Fibroblast of skin of right quadriceps (primary cell): Measurements from ENCODE around the gene EMC7.
"Not testable (repeated sequence)": the region's sequence is repeated elsewhere in the genome, so short reads cannot be mapped to it uniquely, and the experiment has no call there.

Experiments
- DNase-seq: peaks from one replicate; pipeline ENCODE4 v3.0.0-alpha.2; 2013

EMC7 gene

DNA sequence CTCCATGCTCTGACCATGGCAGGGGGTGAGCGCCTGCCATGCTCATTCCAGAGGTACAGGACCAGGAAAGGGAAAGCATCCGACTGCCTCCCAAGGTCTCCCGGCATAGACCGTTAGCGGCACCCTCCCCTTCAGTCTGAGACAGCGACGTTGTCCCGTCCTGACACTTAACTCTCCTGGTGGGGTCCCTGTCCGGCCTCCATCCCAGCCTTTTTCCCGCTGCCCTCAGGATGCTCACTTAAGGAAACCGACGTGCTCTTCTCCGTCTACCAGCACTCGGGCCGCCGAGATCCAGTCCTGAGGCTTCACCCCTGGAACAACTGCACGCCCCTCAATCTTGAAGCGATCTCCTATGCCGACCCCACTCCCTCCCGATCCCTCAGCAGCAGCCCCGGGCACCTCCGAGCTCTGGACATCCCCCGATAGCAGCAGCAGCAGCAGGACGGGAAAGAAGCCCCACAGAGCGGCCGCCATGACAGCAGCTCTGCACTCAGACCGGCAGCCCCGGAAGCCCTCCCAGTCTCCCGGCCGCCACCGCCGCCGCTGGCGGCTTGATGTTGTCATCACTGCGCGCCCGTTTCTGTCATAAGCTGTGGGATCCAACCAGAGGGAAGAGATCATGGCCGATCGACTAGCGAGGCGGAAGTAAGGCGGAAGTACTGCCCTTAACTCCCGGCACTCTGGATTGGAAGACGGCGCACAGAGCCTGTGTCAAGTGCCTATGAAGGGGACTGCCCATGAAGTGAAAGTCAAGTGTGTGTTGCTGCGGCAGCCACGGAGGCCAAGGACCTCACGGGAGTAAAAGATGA is at the start of gene EMC7, which contains the start of gene PGBD4:
TSS of gene EMC7 (minus strand) at position 497 of the 809 bp plus-strand sequence. CDS start at position 474, 23 bp downstream.
TSS of gene PGBD4 (plus strand) at position 718 of the 809 bp plus-strand sequence. CDS start 449 bp downstream, outside the sequence.
- DNase-seq: peak; percentile 99

DNA sequence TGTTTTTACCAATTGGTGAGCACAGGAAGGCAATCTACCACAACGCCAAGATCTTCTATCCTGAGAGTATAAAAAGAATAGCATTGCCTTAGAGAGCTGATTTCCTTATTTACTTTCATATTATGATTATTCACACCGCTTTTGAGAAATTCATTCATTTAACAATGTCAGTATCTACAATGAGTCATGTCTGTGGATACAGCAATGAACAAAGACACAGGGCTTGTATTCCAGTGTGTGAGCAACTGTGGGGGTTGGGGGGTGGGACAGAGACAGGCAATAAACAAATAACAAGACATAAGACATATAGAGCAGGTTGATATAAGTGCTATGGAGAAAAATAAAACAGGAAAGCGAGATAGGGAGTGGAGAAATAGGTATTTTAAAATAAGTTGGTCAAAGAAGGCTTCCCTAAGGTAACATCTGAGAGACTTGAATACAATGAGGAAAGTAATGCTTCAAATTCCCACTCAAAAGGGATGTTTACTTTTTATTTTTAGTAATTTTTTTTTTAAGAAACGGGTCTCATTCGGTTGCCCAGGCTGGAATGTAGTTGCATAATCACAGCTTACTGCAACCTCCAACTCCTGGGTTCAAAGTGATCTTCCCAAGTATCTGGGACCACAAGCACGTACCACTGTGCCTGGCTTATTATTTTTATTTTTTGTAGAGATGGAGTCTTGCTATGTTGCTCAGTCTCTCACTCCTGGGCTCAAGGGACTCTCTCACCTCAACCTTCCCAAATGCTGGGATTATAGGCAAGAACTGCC is 45.9 kb upstream of the EMC7 start:
- DNase-seq: no peak

DNA sequence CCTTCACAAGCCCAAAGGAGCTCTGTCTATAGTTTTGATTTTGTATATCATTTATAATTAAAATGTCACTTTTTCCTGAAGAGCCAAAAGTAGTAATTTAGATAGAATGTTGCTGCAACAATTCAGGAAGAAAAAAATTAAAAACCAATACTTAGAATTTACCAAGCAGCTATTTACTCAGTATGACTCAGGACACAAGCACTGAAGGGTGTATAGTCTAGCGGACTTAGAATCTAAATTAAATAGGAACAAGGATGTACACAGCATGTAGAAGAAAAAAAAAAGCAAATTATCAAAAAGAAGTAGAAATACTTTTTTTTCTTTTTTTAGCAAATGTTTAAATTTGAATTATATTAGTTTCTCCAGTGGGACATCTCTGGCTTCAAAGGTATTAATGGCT is 31.8 kb upstream of the EMC7 start:
- DNase-seq: no peak

DNA sequence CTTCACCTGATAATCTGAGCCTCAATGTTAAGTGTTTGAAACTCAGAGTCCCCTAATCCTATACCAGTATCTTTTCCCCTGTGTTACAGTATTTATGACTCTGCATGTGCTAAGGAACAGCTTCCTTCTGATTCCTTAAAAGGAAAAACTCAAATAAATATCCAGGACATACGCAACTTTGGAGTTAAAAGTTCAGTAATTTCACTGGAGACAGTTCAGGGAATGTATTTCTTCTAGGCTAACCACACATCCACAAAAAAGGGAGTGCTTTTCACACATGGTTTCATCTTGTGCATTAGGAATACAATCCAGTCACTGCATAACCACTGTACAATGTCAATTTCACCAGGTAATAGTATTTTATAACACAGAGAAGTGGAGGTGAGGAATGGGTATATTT is 31.2 kb upstream of the EMC7 start:
- peak; percentile 14 for DNase-seq

DNA sequence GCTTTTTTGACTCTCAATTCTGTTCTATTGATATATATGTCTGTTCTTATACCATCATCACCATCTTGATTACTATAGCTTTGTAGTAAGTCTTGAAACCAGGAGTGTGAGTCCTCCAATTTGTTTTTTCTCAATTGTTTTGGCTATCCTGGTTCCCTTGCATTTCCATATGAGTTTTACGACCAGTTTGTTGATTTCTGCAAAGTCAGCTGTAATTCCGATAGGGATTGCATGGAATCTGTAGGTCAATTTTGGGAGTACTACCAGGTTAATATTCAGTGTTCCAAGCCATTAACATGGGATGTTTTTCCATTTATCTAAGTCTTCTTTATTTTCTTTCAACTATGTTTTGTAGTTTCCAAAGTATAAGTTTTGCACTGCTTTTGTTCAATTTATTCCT is 27.2 kb upstream of the EMC7 start:
- no peak for DNase-seq

DNA sequence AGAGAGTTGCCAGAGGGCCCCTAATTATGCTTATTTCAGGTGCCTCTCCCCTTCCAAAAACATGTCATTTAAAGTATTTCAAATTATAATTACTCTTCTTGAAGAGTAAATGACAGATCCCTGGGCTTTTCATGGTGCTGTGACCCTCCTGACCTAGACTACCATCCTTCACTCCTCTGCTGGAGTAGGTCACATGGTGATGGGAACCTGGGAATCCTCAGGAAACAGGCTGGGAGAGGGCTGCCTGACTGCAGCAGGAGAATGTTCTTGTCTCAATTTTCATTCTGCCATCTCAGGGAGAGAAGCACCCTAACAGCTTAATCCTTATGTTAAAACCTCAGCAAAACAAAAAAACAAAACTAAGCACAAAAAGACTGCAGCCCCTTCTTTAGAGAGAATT is 24.9 kb upstream of the EMC7 start:
- DNase-seq: no peak

DNA sequence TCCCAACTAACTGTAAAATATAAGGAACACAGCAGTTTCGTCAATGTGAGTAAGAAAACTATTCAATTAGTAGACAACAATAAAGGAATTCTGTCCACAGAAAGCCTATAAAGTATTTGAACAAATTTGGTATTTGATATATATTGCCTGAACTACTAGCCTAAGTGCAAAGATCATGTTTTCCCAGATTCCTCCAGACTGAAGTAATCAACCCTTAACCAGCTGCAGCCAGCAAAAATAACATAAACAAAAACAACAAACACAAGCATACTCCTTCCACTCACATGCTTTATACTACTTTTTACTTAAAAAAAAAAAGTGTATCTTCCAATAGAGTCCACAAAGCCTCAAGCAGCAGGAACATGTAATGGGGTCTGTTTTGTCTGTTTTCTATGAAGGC is 24.3 kb upstream of the EMC7 start:
- no peak for DNase-seq

DNA sequence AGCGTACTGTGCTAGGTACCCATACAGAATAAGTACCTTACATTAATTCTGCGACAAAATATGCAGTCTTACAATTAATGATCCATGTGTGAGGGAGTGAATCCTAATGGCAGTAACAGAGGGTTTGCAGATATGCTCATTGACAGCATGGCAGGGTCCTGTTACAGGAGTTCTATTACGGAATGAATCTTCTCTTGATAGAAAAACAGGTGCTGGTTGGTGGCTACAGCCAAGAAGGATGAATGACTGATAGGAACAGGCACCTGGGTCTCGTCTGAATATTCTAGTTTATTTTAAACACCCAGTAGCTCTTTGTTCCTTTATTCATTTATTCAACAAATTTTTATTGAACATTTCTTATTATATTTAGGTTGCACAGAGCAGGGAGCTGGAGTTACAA is 23.0 kb upstream of the EMC7 start:
- no peak for DNase-seq

DNA sequence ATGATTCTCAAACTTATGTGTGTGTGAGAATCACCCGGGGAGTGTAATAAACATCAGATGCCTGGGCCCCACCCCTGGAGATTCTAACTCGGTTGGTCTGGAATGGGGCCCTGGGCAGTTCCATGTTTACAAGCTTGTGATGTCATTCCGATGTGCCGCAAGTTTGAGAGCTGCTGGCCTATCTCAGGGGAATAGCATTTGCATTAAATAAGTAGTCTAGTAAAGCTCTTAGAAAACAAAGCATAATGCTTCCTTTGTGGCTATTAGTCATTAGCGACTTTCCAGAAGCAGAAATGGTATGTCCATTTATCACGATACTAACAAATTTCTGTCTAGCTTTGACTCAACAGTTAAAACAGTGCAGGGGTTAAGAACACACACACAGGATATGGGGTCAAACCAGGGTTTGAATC is 21.1 kb upstream of the EMC7 start:
- peak; percentile 72 for DNase-seq

DNA sequence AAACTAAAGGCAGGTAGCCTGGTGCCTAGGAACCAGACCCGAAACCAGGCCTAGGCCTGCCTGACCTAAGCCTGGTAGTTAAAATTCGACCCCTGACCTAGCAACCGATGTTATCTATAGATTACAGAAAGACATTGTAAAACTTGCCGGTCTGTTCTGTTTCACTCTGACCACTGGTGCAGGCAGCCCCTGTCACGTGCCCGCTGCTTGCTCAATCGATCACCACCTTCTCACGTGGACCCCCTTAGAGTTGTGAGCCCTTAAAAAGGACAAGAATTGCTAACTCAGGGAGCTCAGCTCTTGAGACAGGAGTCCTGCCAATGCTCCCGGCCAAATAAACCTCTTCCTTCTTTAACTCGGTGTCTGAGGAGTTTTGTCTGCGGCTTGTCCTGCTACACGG is 20.1 kb upstream of the EMC7 start:
- not testable (repeated sequence) for DNase-seq

DNA sequence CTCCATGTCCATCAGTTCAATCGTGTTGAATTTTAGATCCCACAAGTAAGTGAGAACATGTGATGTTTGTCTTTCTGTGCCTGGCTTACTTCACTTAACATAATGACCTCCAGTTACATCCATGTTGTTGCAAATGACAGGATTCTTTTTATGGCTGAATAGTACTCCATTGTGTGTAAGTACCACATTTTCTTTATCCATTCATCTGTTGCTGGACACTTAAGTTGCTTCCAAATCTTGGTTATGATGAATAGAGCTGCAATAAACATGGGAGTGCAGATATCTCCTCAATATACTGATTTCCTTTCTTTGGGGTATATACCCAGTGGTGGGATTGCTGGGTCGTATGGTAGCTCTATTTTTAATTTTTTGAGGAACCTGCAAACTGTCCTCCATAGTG is 18.8 kb upstream of the EMC7 start:
- DNase-seq: not testable (repeated sequence)

DNA sequence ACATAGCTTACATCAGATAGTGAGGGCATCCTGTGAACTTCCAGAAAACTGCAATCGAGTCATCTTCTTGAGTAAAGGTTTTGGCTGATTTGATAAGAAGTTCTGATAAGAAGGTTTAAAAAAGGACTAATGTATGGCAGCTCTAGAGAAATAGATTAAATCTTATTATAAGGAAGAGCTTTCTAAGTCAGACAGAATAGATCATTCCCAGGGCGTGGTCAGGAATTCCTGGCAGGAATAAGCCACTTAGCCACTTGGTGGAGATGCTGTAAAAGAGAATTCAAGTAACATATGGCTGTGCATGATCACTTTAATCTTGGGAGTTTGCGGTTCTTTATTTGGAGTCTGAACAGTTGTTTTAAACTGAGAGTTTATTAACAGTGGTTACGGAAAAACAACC is 17.6 kb upstream of the EMC7 start:
- peak; percentile 14 for DNase-seq

DNA sequence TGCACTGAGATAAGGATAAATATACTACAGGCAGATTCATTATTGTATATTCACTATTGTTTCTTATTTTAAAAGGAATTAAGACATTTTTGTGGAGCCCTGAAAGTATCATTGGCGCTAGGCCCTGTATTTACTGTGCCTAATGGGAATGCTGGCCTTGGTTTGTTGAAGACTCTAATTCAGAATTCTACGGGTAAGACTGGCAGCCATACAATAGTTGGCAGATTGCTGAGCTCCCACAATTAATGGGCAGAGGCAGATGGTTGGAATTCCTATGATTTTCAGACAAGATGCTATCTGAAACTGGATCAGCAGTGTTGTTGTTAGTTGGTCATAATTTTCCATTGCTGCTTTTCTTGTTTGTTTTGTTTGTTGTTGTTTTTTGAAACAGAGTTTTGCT is 15.0 kb upstream of the EMC7 start:
- no peak for DNase-seq

DNA sequence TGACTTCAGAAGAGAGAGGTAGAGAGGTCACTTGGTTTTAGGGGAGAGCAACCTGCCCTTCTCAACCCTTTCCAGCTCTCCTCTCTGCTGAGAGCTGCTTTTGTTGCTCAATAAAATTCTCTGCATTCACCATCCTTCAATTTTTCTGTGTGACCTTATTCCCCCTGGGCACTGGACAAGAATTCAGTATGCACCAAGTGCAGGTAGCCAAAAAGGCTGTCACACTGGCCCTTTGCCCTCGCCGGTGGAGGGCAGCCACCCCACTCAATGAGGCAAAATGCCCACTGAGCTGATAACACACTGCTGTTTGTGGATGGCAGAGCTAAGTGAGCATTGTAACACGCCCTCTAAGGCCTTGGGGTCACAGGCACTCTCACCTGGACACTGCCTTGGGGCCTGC is 13.1 kb upstream of the EMC7 start:
- DNase-seq: no peak

DNA sequence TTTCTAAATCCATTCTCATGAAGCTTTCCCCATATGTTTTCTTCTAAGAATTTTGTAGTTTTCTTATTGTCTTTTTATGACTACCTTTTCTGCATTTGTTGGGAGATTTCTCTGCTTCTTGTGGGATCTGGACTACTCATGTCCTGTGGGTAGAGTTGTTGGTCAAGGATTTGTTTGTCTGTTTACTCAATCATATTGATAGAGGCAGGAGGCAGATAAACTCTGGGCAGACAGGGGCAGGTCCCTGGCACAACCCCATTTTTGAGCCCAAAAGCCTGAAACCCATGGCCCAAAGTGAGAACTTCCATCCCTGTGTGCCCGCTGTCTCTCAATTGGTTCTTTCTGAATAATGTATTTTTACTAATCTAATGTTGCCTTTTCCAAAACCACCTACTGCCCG is 12.6 kb upstream of the EMC7 start:
- DNase-seq: no peak

DNA sequence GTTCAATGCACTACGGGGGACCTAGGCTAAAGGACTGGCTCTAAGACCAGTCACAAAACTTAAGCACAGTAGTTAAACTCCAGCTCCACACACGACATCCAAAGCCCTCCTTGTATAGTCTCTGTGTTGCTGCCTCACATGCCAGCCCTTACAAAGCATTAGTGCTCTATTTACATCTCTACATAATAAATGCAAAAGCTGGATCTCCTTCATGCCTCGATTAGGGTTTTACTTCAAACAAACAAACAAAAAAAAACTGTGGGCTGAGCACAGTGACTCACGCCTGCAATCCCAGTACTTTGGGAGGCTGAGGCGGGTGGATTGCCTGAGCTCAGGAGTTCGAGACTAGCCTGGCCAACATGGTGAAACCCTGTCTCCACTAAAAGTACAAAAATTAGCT is 9.8 kb upstream of the EMC7 start:
- DNase-seq: no peak

DNA sequence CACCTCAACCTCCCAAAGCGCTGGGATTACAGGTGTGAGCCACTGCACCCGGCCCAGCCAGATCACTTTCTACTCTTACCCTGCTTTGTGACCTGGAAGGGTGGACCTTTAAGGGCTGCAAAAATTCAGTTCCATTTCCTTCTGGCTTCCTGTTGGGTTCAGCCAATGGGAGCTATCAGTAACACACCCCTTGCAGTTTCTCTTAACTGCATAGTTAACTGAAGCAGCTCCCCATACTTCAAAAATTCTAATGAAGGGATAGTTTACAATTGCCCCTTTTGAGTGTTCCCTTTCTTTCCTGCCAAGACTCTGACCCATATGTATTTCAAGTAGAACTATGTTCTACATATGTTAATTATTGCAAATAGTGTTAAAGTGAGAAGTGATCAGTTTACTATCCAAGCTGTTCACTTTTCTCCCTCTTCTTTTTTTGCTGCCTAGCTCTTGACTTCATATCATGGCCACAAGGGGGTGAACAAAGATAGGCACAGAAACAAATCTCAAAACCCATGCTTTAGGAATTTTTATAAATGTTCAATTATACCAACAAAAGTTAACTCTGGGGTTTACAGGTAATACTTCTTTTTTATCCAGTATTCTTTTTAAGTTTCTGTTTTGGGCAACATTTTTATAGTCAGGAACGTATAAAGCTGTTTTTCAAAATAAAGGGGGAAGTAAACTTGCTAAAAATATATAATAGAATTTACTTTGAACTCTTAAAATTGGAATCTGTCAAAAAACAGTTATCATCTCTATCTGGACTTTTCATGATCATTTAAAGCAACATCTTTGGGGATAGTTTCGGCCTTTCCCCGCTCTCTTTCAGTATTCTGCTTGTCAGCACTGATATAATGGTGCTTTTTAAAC is 8.4 kb upstream of the EMC7 start:
- DNase-seq: peak; percentile 40

DNA sequence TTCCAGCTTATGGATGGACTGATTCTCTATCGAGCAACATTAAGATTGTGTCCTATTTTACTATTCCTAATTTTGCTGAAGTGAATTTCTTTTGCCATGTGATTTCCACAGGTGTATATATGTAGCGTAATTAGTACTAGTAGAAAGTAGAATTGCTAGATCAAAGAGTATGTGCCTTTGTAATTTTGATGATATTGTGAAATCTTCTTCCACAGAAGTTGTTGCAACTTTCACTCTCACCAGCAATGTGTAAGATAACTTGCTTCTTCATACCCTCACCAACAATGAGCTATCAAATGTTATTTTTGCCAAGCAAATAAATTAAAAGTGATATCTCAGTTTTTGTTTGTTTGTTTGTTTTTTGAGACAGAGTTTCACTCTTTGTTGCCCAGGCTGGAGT is 5.7 kb upstream of the EMC7 start:
- DNase-seq: no peak

DNA sequence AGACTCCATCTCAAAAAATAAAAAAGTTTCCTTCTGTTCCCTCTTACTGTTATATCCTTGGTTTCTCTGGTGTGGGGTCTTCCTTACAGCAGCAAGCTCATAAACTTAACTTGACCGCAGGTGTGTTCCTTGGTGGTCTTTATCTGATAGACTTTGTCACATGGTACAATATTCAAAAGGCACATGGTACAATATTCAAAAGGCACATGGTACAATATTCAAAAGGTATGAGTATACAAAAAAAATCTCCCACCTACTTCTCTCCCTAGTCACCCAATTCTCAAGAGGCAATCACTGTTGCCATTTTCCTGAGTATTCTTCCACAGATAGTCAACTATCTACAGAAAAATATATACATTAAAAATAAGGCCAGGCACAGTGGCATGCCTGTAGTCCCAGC is 4.8 kb upstream of the EMC7 start:
- DNase-seq: no peak

DNA sequence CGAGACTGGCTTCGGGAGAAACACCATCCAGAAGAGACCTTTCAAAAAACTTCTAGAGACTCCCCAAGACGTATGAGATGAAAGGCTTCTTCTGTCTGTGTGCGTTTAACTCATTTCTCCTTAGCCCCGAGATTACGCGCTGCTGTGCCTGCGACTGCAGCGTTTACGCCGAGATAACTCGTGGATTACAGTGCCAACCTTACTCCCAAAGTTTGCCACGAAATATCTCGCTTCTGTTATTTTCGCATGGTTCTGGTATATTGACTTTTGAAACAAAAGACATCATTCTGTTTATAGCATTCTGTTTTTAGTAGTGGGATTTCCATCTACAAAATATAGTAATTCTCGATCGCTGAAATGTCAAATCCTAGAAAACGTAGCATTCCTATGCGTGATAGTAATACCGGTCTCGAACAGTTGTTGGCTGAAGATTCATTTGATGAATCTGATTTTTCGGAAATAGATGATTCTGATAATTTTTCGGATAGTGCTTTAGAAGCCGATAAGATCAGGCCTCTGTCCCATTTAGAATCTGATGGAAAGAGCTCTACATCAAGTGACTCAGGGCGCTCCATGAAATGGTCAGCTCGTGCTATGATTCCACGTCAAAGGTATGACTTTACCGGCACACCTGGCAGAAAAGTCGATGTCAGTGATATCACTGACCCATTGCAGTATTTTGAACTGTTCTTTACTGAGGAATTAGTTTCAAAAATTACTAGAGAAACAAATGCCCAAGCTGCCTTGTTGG is 688 bp upstream of the EMC7 start:
- no peak for DNase-seq

DNA sequence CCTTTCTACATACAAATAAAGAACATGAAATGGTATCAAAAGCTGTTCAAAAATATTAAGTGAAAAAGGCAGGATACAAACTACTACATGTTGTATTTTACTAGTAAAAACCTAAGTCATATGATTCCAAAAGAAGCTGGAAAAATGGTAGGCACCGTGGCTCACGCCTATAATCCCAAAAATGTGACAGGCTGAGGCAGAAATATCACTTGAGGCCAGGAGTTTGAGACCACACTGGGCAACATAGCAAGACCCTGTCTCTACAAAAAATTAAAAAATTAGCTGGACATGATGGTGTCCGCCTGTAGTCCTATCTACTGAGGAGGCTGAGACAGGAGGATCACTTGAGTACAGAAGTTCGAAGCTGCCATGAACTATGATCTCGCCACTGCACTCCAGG is 1.7 kb downstream of the EMC7 start:
- DNase-seq: no peak

DNA sequence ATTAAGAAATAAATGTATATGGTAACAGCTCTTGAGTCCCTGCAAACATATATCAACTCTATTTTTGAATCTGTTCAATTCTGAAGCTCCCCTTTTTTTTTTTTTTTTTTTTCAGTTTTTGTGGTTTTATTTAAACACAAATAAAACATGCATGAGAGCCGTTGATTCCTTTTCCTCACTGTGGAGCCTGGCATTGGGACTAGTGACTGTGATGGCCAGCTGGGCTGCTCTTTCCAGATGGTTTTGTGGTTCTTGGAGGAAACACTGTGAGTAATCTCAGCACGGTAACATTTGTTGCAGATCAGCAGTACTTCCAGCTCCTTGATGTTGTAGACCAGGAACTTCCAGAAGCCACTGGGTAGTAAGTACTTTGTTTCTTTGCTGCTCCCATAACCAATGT is 15.9 kb downstream of the EMC7 start:
- no peak for DNase-seq

DNA sequence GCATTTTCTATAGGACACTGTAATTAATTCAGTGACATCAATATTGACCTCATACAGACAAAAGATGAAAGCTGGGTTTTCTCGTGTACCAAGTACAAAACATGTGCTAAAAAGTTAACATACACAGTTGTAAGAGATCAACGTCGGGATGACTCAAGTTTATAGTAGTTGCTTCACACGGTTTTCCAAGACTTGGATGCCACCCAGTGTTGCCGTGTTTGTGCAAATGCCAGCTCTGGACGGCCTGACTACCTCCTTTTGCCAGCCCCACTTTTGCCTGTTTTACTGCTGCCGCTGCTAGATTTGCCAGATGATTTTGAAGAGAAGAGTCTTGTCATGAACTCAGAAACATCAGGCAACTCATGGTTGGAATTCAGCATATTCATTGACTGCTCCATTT is 17.6 kb downstream of the EMC7 start:
- no peak for DNase-seq
